ENCODE results near the gene COL23A1.

DNA sequence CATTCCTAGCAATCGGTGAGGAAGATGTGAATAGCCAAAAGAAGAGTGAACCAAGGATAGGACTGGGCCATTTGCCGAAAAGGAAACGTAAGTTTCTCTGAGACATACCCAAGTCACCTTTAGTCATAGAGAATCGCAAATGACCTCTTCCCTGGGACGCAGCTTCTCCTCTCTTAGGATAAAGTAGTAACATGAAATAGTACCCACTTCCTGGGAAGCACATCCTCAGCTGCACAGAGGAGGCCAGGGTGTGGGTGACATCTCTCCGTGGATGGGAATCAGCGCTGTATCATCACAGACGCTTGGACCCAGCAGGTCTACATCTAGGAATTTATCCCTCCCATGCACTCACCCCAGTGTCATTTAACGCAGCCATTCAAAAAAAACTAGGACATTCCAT, 236.7 kb downstream of the COL23A1 start:
- TF ChIP-seq POLR2A (IDR thresholded peaks at IDR 0.05; ENCODE audit: low read length) = no peak
- TF ChIP-seq GATA1 (IDR thresholded peaks at IDR 0.05; ENCODE audit: low read depth, low read length) = no peak
